ENCODE measurements around the gene UBAP2L. TPM values are rescaled to one million over a fixed set of nuclear protein-coding genes. Genes with fewer than 3 reads are reported as not detected.
"Not testable (repeated sequence)": the region's sequence is repeated elsewhere in the genome, so short reads cannot be mapped to it uniquely, and the experiment has no call there.

Gene UBAP2L
- total RNA-seq, 2 donors from 2014 or later: 198 to 224 TPM

DNA sequence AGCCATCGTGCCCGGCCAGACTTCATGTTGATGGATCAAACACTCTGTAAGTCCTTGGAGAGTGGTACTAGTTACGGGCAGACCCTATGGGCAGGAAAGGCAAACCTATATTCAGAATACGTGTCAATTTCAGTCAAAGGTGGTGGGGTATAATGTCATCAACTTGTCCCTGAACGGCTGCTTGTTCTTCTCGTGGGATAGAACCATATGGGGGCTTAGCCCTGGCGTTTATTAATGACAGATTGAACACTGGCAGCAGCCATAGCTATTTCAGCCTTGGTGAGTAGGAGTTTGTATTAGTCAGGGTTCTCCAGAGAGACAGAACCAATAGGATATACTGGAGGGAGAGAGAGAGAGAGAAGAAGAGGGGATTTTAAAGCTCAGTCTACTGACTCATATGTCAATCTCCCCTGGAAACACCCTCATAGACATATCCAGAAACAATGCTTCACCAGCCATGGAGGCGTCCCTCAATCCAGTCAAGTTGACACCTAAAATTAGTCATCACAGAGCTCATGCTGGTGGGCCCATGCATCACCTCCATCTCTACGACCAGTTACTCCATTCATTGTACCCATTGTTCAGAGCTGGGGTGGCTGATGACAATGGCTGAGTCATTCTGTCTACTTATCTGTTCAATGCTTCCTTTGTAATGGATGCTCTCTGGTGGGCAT is 84.0 kb downstream of the UBAP2L start:
- Histone ChIP-seq H3K9ac (ENCODE audit: extremely low read depth, low read length, poor library complexity, severe bottlenecking) (no peak overlapping the region), H3K27me3 (ENCODE audit: control insufficient read depth, insufficient read depth, low read length, poor library complexity, severe bottlenecking) (no peaks in the 10 kb centered on the region), H3K4me1 (ENCODE audit: control insufficient read depth, insufficient read depth, low read length) (no peaks in the 10 kb centered on the region), H3K9me3 (ENCODE audit: control insufficient read depth, low read length) (no peaks in the 10 kb centered on the region), H3K36me3 (ENCODE audit: control insufficient read depth, insufficient read depth, low read length) (no peaks in the 10 kb centered on the region), H3K27ac (ENCODE audit: low read depth, low read length) (no peak overlapping the region), H3K4me3 (ENCODE audit: low read length) (no peak overlapping the region)
- TF ChIP-seq CTCF (conservative IDR thresholded peaks at IDR 0.05): no peak
- peaks cover 11% of the 10 kb centered on the region for H3K27me3 Mint-ChIP-seq (ENCODE audit: insufficient read depth)
- DNase-seq: no peak
- no peak overlapping the region for H3K4me3 Mint-ChIP-seq
- peaks cover 3% of the 10 kb centered on the region for H3K9me3 Mint-ChIP-seq
- no peak overlapping the region for H3K27ac Mint-ChIP-seq
- 87 to 91% methylated on average over 8 to 9 of the region's 9 CpGs for WGBS, 2 experiments (ENCODE audit: insufficient coverage in 1 of 2, insufficient read length in 1 of 2)
- no peaks in the 10 kb centered on the region for H3K36me3 Mint-ChIP-seq (ENCODE audit: low read depth)
- no peaks in the 10 kb centered on the region for H3K4me1 Mint-ChIP-seq

DNA sequence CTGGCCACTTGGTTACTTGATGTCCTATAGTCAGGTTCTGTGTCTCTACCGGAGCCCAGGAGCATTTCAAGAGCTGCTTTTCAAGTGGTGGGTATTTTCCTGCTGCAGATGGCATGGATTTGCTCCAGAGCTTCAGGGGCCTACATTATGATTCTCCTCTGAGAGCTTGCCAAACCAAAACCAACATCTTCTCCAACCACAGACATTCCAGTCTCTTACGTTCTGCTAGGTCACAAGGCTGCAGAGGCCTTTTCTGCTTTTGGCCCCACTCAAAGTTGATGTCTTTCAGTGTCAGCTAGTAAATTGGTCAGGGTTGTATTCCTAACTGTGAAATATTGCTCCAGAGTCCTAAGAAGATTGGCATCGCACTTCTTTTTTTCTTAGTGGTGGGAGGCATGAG is 85.4 kb downstream of the UBAP2L start:
- no peak overlapping the region for H3K9ac ChIP-seq (ENCODE audit: extremely low read depth, low read length, poor library complexity, severe bottlenecking)
- H3K9me3 ChIP-seq (ENCODE audit: control insufficient read depth, low read length): no peaks in the 10 kb centered on the region
- Mint-ChIP-seq H3K27me3 (ENCODE audit: insufficient read depth) (peaks cover 11% of the 10 kb centered on the region), H3K27ac (no peak overlapping the region), H3K4me1 (no peaks in the 10 kb centered on the region), H3K9me3 (peaks cover 3% of the 10 kb centered on the region), H3K36me3 (ENCODE audit: low read depth) (no peaks in the 10 kb centered on the region), H3K4me3 (no peak overlapping the region)
- H3K36me3 ChIP-seq (ENCODE audit: control insufficient read depth, insufficient read depth, low read length): no peaks in the 10 kb centered on the region
- H3K4me1 ChIP-seq (ENCODE audit: control insufficient read depth, insufficient read depth, low read length): no peaks in the 10 kb centered on the region
- no peak for DNase-seq
- H3K27ac ChIP-seq (ENCODE audit: low read depth, low read length): no peak overlapping the region
- WGBS, 2 experiments (ENCODE audit: insufficient coverage in 1 of 2, insufficient read length in 1 of 2): 93 to 94% methylated on average over 3 of the region's 3 CpGs
- no peak overlapping the region for H3K4me3 ChIP-seq (ENCODE audit: low read length)
- H3K27me3 ChIP-seq (ENCODE audit: control insufficient read depth, insufficient read depth, low read length, poor library complexity, severe bottlenecking): no peaks in the 10 kb centered on the region
- TF ChIP-seq CTCF (conservative IDR thresholded peaks at IDR 0.05): no peak

DNA sequence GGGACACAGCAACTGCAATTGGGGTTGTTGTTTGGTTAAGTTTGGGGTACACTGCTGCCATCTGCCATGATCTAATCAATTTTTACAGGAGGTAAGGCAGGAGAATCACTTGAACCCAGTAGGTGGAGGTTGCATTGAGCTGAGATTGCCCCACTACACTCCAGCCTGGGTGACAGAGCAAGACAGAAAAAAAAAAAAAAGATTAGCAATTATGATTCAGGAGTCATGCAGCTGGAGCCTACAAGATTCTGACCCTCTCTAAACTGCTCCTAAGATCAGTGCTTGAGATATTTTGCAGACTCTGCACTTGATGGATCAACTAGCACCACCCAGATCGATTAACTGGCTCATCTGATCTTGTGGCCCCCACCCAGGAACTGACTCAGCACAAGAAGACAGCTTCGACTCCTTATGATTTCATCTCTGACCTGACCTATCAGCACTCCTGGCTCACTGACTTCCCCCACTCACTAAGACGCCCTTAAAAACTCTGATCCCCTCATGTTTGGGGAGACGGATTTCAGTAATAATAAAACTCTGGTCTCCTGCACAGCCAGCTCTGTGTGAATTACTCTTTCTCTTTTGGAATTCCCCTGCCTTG is 87.0 kb downstream of the UBAP2L start:
- not testable (repeated sequence) for H3K4me1 ChIP-seq (ENCODE audit: control insufficient read depth, insufficient read depth, low read length); H3K27me3 ChIP-seq (ENCODE audit: control insufficient read depth, insufficient read depth, low read length, poor library complexity, severe bottlenecking); H3K27ac Mint-ChIP-seq; H3K9me3 Mint-ChIP-seq; H3K36me3 ChIP-seq (ENCODE audit: control insufficient read depth, insufficient read depth, low read length); H3K36me3 Mint-ChIP-seq (ENCODE audit: low read depth); H3K4me3 Mint-ChIP-seq; H3K9me3 ChIP-seq (ENCODE audit: control insufficient read depth, low read length); H3K4me1 Mint-ChIP-seq; DNase-seq; H3K27ac ChIP-seq (ENCODE audit: low read depth, low read length); H3K9ac ChIP-seq (ENCODE audit: extremely low read depth, low read length, poor library complexity, severe bottlenecking); H3K4me3 ChIP-seq (ENCODE audit: low read length)
- 89 to 97% methylated on average over 4 of the region's 4 CpGs for WGBS, 2 experiments (ENCODE audit: insufficient coverage in 1 of 2, insufficient read length in 1 of 2)
- H3K27me3 Mint-ChIP-seq (ENCODE audit: insufficient read depth): peaks cover 13% of the 10 kb centered on the region

- H3K27me3 ChIP-seq (ENCODE audit: control insufficient read depth, insufficient read depth, low read length, poor library complexity, severe bottlenecking); H3K9ac ChIP-seq (ENCODE audit: extremely low read depth, low read length, poor library complexity, severe bottlenecking); H3K36me3 Mint-ChIP-seq (ENCODE audit: low read depth); H3K27ac Mint-ChIP-seq; H3K9me3 Mint-ChIP-seq; H3K4me3 ChIP-seq (ENCODE audit: low read length); H3K36me3 ChIP-seq (ENCODE audit: control insufficient read depth, insufficient read depth, low read length); H3K9me3 ChIP-seq (ENCODE audit: control insufficient read depth, low read length); H3K4me3 Mint-ChIP-seq; H3K4me1 Mint-ChIP-seq; DNase-seq; H3K27ac ChIP-seq (ENCODE audit: low read depth, low read length); H3K4me1 ChIP-seq (ENCODE audit: control insufficient read depth, insufficient read depth, low read length): not testable (repeated sequence)
- peaks cover 13% of the 10 kb centered on the region for H3K27me3 Mint-ChIP-seq (ENCODE audit: insufficient read depth)
- 89 to 92% methylated on average over 5 to 7 of the region's 7 CpGs for WGBS, 2 experiments (ENCODE audit: insufficient coverage in 1 of 2, insufficient read length in 1 of 2)
Observed at GRCh38 chr1:154309136-154309535, 88.4 kb downstream of the UBAP2L start.

- H3K36me3 ChIP-seq (ENCODE audit: control insufficient read depth, insufficient read depth, low read length); H3K4me3 ChIP-seq (ENCODE audit: low read length); H3K27me3 Mint-ChIP-seq (ENCODE audit: insufficient read depth); H3K27ac ChIP-seq (ENCODE audit: low read depth, low read length); H3K4me1 Mint-ChIP-seq; H3K4me1 ChIP-seq (ENCODE audit: control insufficient read depth, insufficient read depth, low read length); DNase-seq; H3K27me3 ChIP-seq (ENCODE audit: control insufficient read depth, insufficient read depth, low read length, poor library complexity, severe bottlenecking); H3K36me3 Mint-ChIP-seq (ENCODE audit: low read depth); H3K4me3 Mint-ChIP-seq; H3K9ac ChIP-seq (ENCODE audit: extremely low read depth, low read length, poor library complexity, severe bottlenecking); H3K27ac Mint-ChIP-seq: not testable (repeated sequence)
- peaks cover 20% of the 10 kb centered on the region for H3K9me3 ChIP-seq (ENCODE audit: control insufficient read depth, low read length)
- WGBS, 2 experiments (ENCODE audit: insufficient coverage in 1 of 2, insufficient read length in 1 of 2): 76 to 95% methylated on average over 5 to 11 of the region's 13 CpGs
- H3K9me3 Mint-ChIP-seq: peaks cover 26% of the 10 kb centered on the region
Observed at GRCh38 chr1:154312229-154313065, 91.7 kb downstream of the UBAP2L start.

All from endodermal cell (in vitro differentiated cells).